ENCODE data around the gene MSL3B.
A peak's percentile ranks its signal among the peaks of the same experiment; 100 is the strongest.

MSL3B gene

DNA sequence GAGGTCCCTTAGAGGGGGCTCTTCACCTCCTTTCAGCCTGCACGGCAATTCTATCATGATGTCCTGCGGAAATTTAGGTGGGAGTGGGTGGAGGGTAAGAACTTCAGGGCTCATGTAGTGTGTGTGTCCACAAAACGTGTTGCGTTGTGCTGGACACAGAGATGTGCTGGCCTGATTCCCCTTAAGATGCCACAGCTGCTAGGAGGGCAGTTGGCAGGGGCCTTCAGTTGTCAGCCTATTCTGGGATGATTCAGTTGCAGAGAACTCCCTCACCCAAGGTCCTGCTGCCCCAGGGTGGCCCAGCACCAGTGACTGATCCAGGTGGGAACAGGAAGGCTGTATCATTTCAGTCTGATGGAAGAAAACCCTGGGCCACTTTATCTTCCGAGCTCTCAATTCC lies 12.8 kb downstream of the MSL3B start:
- peaks cover 35% of the 10 kb centered on the region for H3K4me1 ChIP-seq (ENCODE audit: control insufficient read depth, insufficient read depth, low read length)
- BruUV-seq (replicated peaks), result no TSS peak
- in situ Hi-C loops (cut with HindIII; ENCODE audit: low pct_unique_long_range_greater_than_20kb, low sequenced_read_pairs), result no loop called here
- intact Hi-C loops (cut with micrococcal nuclease; ENCODE audit: unreplicated experiment), result loop anchor here (5.0 kb wide), 1 partner anchor 1252 kb away; no protein-coding TSS in a partner anchor
- no peaks in the 10 kb centered on the region for H3K27me3 ChIP-seq (ENCODE audit: control insufficient read depth, insufficient read depth, low read length)
- no peaks in the 10 kb centered on the region for H3K9me3 ChIP-seq (ENCODE audit: control insufficient read depth, insufficient read depth, low read depth, low read length)
- CTCF ChIA-PET, result no interaction called here
- DNase-seq (ENCODE audit: low read depth, low spot score) (no peak), ATAC-seq (no peak)
- POLR2A ChIA-PET, result no interaction called here
- H3K27ac ChIP-seq (ENCODE audit: low read length), result peak overlapping the region; percentile 99
- H3K36me3 ChIP-seq (ENCODE audit: control insufficient read depth, insufficient read depth, low read length), result peaks cover 28% of the 10 kb centered on the region
- TF ChIP-seq, protein P1, sequence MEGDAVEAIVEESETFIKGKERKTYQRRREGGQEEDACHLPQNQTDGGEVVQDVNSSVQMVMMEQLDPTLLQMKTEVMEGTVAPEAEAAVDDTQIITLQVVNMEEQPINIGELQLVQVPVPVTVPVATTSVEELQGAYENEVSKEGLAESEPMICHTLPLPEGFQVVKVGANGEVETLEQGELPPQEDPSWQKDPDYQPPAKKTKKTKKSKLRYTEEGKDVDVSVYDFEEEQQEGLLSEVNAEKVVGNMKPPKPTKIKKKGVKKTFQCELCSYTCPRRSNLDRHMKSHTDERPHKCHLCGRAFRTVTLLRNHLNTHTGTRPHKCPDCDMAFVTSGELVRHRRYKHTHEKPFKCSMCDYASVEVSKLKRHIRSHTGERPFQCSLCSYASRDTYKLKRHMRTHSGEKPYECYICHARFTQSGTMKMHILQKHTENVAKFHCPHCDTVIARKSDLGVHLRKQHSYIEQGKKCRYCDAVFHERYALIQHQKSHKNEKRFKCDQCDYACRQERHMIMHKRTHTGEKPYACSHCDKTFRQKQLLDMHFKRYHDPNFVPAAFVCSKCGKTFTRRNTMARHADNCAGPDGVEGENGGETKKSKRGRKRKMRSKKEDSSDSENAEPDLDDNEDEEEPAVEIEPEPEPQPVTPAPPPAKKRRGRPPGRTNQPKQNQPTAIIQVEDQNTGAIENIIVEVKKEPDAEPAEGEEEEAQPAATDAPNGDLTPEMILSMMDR (IDR thresholded peaks at IDR 0.05), result no peak
- TF ChIP-seq POLR2AphosphoS5 (IDR thresholded peaks at IDR 0.05; ENCODE audit: low read depth, low read length) (no peak), REST (IDR thresholded peaks at IDR 0.05; ENCODE audit: insufficient read depth in 1 of 2, low read depth in 2 of 2, low read length in 1 of 2) (no peak), SIN3A (IDR thresholded peaks at IDR 0.05; ENCODE audit: borderline replicate concordance, insufficient read depth, low read depth, low read length) (no peak), TCF7L2 (IDR thresholded peaks at IDR 0.05; ENCODE audit: low read depth, low read length) (no peak)
- peak overlapping the region in 1 of 2 experiments; percentile 94; a peak in 1 of 4 replicates for H3K4me3 ChIP-seq (ENCODE audit: low read depth in 2 of 2, low read length in 2 of 2)

DNA sequence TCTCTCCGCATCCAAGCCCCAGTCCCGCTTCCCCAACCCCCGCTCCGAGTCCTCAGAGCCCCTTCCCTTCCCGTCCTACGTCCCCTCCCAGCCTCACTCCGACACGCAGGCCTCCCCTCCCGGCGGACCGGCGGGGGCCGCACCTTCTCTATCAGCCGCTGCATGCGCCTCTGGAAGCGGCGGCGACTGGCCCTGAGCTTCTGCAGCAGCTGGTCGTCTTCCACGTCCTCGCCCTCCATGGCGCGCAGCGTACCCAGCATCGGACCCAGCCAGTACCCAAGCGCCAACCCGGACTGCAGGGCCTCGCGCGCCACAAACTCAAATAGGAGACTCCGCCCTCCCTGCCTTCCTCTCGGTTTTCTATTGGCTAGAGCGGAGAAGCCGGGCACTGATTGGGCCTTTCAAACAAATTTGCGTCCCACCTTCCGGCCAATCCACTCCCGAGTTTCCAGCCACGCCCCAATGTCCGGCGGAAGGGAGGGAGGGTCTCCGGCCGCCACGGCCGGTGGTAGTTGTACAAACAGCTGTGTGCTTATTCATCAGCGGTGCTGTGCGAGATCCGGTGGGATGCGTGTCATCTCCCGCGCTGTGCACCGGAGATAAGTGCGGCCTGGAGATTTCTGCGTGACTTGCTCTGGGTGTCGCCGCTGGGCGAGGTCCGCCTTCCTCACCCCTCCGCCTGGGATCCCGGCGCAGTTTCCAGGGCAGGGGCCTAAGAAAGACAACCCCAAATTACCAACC lies 13.8 kb downstream of the MSL3B start, which contains the start of gene HJURP:
Gene HJURP (minus strand): TSS at position 295 of the 741 bp plus-strand sequence. CDS start 35 bp downstream, at position 260.
- in situ Hi-C loops (cut with HindIII; ENCODE audit: low pct_unique_long_range_greater_than_20kb, low sequenced_read_pairs), result no loop called here
- no TSS peak for BruUV-seq (replicated peaks)

More for the DNA sequence above, 13.8 kb downstream of the MSL3B start, which contains the start of gene HJURP:
- Histone ChIP-seq H3K36me3 (ENCODE audit: control insufficient read depth, insufficient read depth, low read length) (peaks cover 29% of the 10 kb centered on the region), H3K9me3 (ENCODE audit: control insufficient read depth, insufficient read depth, low read depth, low read length) (no peaks in the 10 kb centered on the region), H3K4me1 (ENCODE audit: control insufficient read depth, insufficient read depth, low read length) (peaks cover 38% of the 10 kb centered on the region), H3K27me3 (ENCODE audit: control insufficient read depth, insufficient read depth, low read length) (no peaks in the 10 kb centered on the region), H3K4me3 (ENCODE audit: low read depth in 2 of 2, low read length in 2 of 2) (peak within 1 kb of the TSS; percentile 88 to 94), H3K27ac (ENCODE audit: low read length) (peak within 1 kb of the TSS; percentile 99)
- ATAC-seq, result peak; percentile 94
- intact Hi-C loops (cut with micrococcal nuclease; ENCODE audit: unreplicated experiment), result no loop called here
- CTCF ChIA-PET, result no interaction called here
- POLR2A ChIA-PET, result interaction anchor here (0.6 kb wide), 1 partner anchor 762 kb away, joined by 3 read pairs; no protein-coding TSS in a partner anchor
- peak; percentile 89 for DNase-seq (ENCODE audit: low read depth, low spot score)
- TF ChIP-seq TCF7L2 (IDR thresholded peaks at IDR 0.05; ENCODE audit: low read depth, low read length) (no peak), POLR2AphosphoS5 (IDR thresholded peaks at IDR 0.05; ENCODE audit: low read depth, low read length) (peak; percentile 85), SIN3A (IDR thresholded peaks at IDR 0.05; ENCODE audit: borderline replicate concordance, insufficient read depth, low read depth, low read length) (peak; percentile 88; the same call in 1 of the 2 replicates), REST (IDR thresholded peaks at IDR 0.05; ENCODE audit: insufficient read depth in 1 of 2, low read depth in 2 of 2, low read length in 1 of 2) (no peak)
- TF ChIP-seq, protein P1 (IDR thresholded peaks at IDR 0.05), result no peak
